ENCODE data around the gene FLCN.
"Not testable (repeated sequence)": the region's sequence is repeated elsewhere in the genome, so short reads cannot be mapped to it uniquely, and the experiment has no call there.

FLCN gene, protein sequence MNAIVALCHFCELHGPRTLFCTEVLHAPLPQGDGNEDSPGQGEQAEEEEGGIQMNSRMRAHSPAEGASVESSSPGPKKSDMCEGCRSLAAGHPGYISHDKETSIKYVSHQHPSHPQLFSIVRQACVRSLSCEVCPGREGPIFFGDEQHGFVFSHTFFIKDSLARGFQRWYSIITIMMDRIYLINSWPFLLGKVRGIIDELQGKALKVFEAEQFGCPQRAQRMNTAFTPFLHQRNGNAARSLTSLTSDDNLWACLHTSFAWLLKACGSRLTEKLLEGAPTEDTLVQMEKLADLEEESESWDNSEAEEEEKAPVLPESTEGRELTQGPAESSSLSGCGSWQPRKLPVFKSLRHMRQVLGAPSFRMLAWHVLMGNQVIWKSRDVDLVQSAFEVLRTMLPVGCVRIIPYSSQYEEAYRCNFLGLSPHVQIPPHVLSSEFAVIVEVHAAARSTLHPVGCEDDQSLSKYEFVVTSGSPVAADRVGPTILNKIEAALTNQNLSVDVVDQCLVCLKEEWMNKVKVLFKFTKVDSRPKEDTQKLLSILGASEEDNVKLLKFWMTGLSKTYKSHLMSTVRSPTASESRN

DNA sequence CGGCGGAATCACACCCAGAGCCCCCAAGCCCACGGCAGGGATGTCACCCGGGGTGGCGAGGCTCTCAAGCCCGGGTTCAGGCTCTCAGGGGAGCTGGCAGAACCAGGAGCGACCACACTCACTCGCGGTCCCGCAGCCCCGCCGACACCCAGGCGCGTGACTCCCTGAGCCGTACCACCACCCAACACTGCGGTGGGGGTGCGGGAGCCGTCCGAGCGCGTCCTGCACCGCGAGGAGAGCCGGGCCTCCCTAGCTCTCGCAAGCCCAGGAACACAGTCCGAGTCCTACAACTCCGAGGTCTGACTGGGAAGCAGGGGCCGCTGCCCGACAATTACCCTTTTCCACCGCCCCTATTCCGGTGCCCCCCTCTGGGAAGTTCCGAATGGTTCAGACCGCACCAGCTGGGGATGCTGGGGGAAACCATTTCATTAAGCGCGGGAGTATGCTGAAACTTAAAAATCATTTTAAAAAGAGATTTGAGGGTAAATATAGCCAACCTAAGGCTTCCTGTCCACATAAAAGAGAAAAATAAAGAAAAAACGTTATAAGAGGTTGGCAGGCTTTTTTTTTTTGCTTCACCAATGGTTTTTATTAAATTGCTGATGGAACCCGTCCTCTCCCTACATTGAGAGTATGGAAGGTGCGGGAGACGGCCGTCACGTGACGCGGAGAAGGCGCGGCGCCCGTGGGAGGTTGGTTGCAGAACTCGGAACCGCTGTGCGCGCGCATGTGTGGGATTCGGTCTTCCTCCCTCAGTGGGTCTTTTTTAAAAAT is at the start of gene FLCN:
TSS of gene FLCN (minus strand) at position 143 of the 774 bp plus-strand sequence. CDS start 9,031 bp downstream, outside the sequence.
- peak; percentile 90 to 99 (median 94) for DNase-seq
- intact Hi-C loops (cut with DNase I) = loop anchor here (2.0 kb wide), 2 partner anchors 32 to 44 kb away; partner anchors contain the start of gene COPS3

GRCh38 chr17:17285951-17286350 is 49.0 kb upstream of the FLCN start:
- intact Hi-C loops (cut with DNase I) = no loop called here
- no peak for DNase-seq

DNA sequence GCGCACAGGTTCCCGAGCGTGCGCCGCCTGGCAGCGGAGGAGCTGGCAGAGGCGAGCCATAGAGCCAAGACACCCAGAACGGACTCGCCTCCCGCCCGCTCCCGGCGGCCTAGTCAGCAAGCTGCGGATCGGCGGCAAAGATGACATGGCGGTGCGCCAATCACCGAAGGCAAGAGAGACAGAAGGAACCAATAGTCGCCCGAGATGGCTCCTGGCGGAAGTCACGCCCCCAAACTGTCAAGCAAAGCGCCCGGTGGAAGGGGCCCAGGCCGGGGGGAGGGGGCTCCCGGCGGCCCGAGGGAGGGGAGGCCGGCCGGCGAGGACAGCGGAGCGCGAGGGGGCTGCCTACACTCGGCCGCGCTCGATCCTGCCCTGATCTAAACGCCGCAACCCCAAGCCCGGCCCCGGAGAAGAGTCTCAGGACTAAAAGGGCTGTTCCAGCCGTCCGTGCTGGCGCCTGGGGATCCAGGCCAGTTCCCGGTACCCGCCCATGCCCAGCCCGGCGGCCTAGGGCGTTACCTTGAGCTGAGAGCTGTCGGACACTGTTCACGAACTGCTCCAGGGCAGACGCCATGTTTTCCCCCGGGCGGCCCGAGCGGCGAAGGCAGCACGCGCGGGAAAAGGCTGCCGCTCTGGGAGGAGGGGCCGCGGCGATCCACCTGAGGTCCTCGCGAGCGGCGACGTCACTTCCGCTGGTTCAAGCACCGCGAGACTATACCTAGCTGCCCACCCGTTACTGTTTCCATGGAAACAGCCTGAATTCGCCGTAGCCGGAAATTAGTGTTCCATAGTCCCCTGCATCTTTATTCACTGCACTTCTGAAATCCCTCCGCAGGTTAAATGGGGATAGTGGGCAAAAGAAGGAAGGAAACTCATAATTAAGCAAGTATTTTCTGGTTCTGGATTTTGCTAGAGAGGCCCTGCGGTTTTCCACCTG is 43.9 kb upstream of the FLCN start, which contains the start of gene COPS3:
TSS of gene COPS3 (minus strand) at position 634 of the 937 bp plus-strand sequence. CDS start at position 574, 60 bp downstream.
- DNase-seq = peak; percentile 98 to 100 (median 99)
- intact Hi-C loops (cut with DNase I) = loop anchor here (2.0 kb wide), 2 partner anchors 44 to 74 kb away; partner anchors contain the start of genes FLCN and PLD6

- no peak for DNase-seq
- intact Hi-C loops (cut with DNase I) = no loop called here
Measured at GRCh38 chr17:17279316-17279715, 42.3 kb upstream of the FLCN start.

GRCh38 chr17:17277431-17277830 is 40.5 kb upstream of the FLCN start:
- DNase-seq; intact Hi-C loops (cut with DNase I): not testable (repeated sequence)

GRCh38 chr17:17275971-17276370 is 39.0 kb upstream of the FLCN start:
- no peak for DNase-seq
- intact Hi-C loops (cut with DNase I) = no loop called here

DNA sequence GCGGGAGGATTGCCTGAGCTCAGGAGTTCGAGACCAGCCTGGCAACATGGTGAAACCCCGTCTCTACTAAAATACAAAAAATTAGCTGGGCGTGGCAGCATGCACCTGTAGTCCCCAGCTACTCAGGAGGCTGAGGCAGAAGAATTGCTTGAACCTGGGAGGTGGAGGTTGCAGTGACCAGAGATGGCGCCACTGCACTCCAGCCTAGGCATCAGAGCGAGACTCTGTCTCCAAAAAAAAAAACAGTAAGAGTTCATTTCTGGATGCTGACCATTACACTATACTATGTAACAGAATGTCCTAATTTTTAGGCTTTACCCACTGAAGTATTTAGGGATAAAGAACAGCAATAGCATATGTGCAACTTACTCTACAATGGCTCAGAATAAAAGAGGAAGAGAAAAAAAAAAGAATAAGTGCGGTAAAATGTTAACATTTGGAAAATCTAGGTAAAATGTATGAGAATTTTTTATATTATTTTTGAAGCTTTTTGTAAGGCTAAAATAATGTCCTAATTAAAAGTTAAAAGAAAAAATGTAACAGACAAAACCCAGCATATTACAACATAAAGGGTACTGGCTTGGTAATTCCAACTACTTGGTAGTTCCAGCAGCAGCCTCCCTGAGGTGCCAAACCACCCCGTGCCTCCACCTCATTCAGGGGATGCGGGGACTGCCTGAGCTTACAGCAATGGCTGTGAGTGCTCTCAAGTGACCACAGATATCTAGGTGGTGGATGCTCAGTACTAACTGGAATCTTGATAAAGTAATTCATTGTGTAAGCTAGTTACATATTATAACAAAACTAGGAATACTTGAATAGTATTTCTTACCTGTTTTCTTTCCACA is 33.2 kb upstream of the FLCN start:
- intact Hi-C loops (cut with DNase I) = no loop called here
- DNase-seq = no peak

GRCh38 chr17:17264430-17264829 is 27.5 kb upstream of the FLCN start:
- intact Hi-C loops (cut with DNase I) = no loop called here
- DNase-seq = no peak

DNA sequence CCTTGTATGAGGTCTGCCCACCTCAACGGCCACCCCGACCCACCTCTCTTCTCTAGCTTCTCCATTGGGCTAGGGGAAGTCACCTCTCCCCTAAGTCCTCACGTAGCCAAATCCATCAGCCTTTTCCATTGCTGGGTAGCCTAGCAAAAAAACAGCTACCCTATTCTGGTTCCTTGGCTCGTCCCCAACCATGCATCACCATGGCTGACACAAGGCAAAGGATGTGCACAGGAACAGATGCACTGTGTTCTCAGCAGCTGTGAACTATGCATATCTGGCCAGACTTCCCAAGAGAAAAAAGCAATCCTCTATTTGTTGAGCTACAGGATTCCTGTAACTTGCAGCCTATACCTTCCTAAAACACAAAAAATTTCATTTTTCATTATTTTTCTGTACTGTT is 22.0 kb upstream of the FLCN start:
- peak; percentile 38 to 93 (median 65) for DNase-seq
- intact Hi-C loops (cut with DNase I) = no loop called here

- DNase-seq = no peak
- intact Hi-C loops (cut with DNase I) = no loop called here
Measured at GRCh38 chr17:17258011-17258410, 21.0 kb upstream of the FLCN start.

- intact Hi-C loops (cut with DNase I) = no loop called here
- DNase-seq = no peak
Measured at GRCh38 chr17:17256316-17256715, 19.3 kb upstream of the FLCN start.

- DNase-seq; intact Hi-C loops (cut with DNase I): not testable (repeated sequence)
Measured at GRCh38 chr17:17255689-17256088, 18.7 kb upstream of the FLCN start.

- intact Hi-C loops (cut with DNase I) = no loop called here
Measured at GRCh38 chr17:17254036-17254435, 17.1 kb upstream of the FLCN start.

GRCh38 chr17:17253406-17253805 is 16.4 kb upstream of the FLCN start:
- DNase-seq = no peak
- intact Hi-C loops (cut with DNase I) = no loop called here

More at GRCh38 chr17:17254036-17254435, 17.1 kb upstream of the FLCN start:
- no peak for DNase-seq

GRCh38 chr17:17252149-17252661 is 15.2 kb upstream of the FLCN start:
- peak in 4 of 10 donors; percentile 48 to 87 (median 82) for DNase-seq
- intact Hi-C loops (cut with DNase I) = no loop called here

- intact Hi-C loops (cut with DNase I) = no loop called here
- peak in 1 of 10 donors; percentile 12 for DNase-seq
Measured at GRCh38 chr17:17246879-17247278, 9.9 kb upstream of the FLCN start.

GRCh38 chr17:17243163-17243562 is 6.2 kb upstream of the FLCN start:
- DNase-seq = no peak
- intact Hi-C loops (cut with DNase I) = no loop called here

DNA sequence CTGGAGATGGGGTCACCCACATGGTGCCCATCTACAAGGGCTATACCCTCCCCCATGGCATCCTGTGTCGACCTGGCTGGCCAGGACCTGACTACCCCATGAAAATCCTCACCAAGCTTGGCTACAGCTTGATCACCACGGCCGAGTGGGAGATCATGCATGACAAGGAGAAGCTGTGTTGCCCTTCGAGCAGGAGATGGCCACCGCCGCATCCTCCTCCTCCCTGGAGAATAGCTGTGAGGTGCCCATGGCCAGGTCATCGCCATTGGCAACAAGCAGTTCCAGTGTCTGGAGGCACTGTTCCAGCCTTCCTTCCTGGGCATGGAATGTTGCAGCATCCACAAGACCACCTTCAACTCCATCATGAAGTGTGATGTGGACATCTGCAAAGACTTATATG is 5.3 kb upstream of the FLCN start:
- intact Hi-C loops (cut with DNase I) = no loop called here

DNA sequence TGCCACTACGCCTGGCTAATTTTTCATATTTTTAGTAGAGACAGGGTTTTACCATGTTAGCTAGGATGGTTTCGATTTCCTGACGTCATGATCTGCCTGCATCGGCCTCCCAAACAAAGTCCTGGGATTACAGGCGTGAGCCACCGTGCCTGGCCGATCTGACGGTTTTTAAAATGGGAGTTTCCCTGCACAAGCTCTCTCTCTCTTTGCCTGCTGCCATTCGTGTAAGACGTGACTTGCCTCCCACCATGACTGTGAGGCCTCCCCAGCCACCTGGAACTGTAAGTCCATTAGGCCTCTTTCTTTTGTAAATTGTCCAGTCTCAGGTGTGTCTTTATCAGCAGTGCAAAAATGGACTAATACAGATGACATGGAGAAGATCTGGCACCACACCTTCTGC is 4.7 kb upstream of the FLCN start:
- DNase-seq = peak in 2 of 10 donors; percentile 22 to 52
- intact Hi-C loops (cut with DNase I) = no loop called here

More for the DNA sequence above, 5.3 kb upstream of the FLCN start:
- peak in 2 of 10 donors; percentile 62 to 70 for DNase-seq

Measured in posterior cingulate gyrus (tissue), 11 donors.